HG03066 (cell line): ENCODE results near the gene KRT39.

Source experiments
- ATAC-seq: cut with Tn5 transposase; IDR thresholded peaks from one replicate; pipeline ENCODE4 v1.9.1; 2021; ENCODE audit warnings: low read depth; ENCODE audit not compliant: unreplicated experiment

Gene KRT39

DNA sequence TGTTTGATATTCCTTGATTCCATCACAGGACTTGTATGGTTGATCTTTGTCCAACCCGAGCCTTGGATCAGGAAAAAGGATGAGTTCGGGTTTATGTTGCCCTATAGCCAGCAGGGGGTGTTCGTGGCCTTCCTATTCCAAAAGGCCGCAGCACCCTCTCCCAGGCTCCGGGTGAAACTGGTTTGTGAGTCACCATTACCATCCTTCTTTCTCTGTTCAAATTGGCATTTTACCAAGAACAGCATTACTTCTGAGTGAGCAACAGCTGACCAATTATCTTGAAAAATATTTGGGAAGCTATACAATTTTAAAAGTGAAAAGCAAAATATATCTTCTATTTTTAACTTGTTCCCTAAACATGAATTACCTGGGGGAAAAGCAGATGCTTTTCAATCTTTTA, 57.4 kb downstream of the KRT39 start:
- no peak for ATAC-seq
